WTC11 (cell line): ENCODE results near the gene OTOS. TPM values are rescaled to one million over a fixed set of nuclear protein-coding genes. Genes with fewer than 3 reads are reported as not detected.

Source experiments
- ATAC-seq: fragments of 200-7000 bp; cut with Tn5 transposase; 2 replicates; pipeline ENCODE4 v1.10.0; 2021; ENCODE audit warnings: mild to moderate bottlenecking, moderate library complexity
- CTCF ChIA-PET: fragments of 300-600 bp; sonication (Branson Sonifier 250); formaldehyde crosslinking; loops from one replicate; lab custom pipeline; 2021; ENCODE audit warnings: antibody characterized with exemption; lab: Charles Lee
- POLR2A ChIA-PET: fragments of 350-600 bp; sonication (Branson Sonifier 250); formaldehyde crosslinking; loops from one replicate; lab custom pipeline; 2021; ENCODE audit warnings: antibody characterized with exemption; lab: Charles Lee
- DNase-seq: peaks from one replicate; pipeline ENCODE4 v3.0.0; 2021; ENCODE audit warnings: low spot score
- H3K27ac Mint-ChIP-seq: 2 replicates; pipeline ENCODE4 v1.8.0; 2021; ENCODE audit warnings: mixed read lengths
- H3K27me3 Mint-ChIP-seq: 2 replicates; pipeline ENCODE4 v1.8.0; 2021; ENCODE audit warnings: low read depth, mild to moderate bottlenecking, moderate library complexity, mixed read lengths
- H3K36me3 Mint-ChIP-seq: 2 replicates; pipeline ENCODE4 v1.8.0; 2021; ENCODE audit warnings: mixed read lengths
- H3K4me1 Mint-ChIP-seq: 2 replicates; pipeline ENCODE4 v1.8.0; 2022; ENCODE audit warnings: mixed read lengths
- H3K4me3 Mint-ChIP-seq: 2 replicates; pipeline ENCODE4 v1.8.0; 2021; ENCODE audit warnings: mild to moderate bottlenecking, moderate library complexity, mixed read lengths
- H3K9me3 Mint-ChIP-seq: 2 replicates; pipeline ENCODE4 v1.8.0; 2021; ENCODE audit warnings: mixed read lengths
- ATF1 ChIP-seq: sonication (generic); formaldehyde crosslinking; IDR thresholded peaks from 2 replicates; pipeline ENCODE4 v1.8.1; 2023; ENCODE audit warnings: mild to moderate bottlenecking, moderate library complexity, missing genetic modification reagents
- ELF4 ChIP-seq: sonication (generic); formaldehyde crosslinking; IDR thresholded peaks from 2 replicates; pipeline ENCODE4 v1.8.1; 2022; ENCODE audit warnings: low read depth, mild to moderate bottlenecking, moderate library complexity, missing genetic modification reagents
- ETV6 ChIP-seq: sonication (generic); formaldehyde crosslinking; IDR thresholded peaks from 2 replicates; pipeline ENCODE4 v1.8.1; 2022; ENCODE audit warnings: mild to moderate bottlenecking, missing genetic modification reagents
- HMGA2 ChIP-seq: fragments of 250-450 bp; sonication (Bioruptor Pico); IDR thresholded peaks from 2 replicates; pipeline ENCODE4 v1.4.0; 2021; ENCODE audit warnings: mild to moderate bottlenecking, moderate library complexity
- HMGXB4 ChIP-seq: sonication (generic); formaldehyde crosslinking; IDR thresholded peaks from 2 replicates; pipeline ENCODE4 v1.8.1; 2023; ENCODE audit warnings: mild to moderate bottlenecking, moderate library complexity, missing genetic modification reagents
- IRF2 ChIP-seq: sonication (generic); formaldehyde crosslinking; IDR thresholded peaks from 2 replicates; pipeline ENCODE4 v1.8.0; 2022; ENCODE audit warnings: low read depth, missing genetic modification reagents, borderline replicate concordance
- JAZF1 ChIP-seq: fragments of 250-450 bp; sonication (Bioruptor Pico); IDR thresholded peaks from 2 replicates; pipeline ENCODE4 v1.9.0; 2021; ENCODE audit warnings: moderate library complexity, mild to moderate bottlenecking, inconsistent platforms
- JUN ChIP-seq: sonication (generic); formaldehyde crosslinking; IDR thresholded peaks from 2 replicates; pipeline ENCODE4 v1.8.0; 2023; ENCODE audit warnings: mild to moderate bottlenecking, missing genetic modification reagents
- MYBL2 ChIP-seq: sonication (generic); formaldehyde crosslinking; IDR thresholded peaks from 2 replicates; pipeline ENCODE4 v1.8.1; 2023; ENCODE audit warnings: mild to moderate bottlenecking, moderate library complexity, missing genetic modification reagents
- NFYB ChIP-seq: sonication (generic); formaldehyde crosslinking; conservative IDR thresholded peaks from 2 replicates; pipeline ENCODE4 v1.8.0; 2022; ENCODE audit warnings: low read depth, missing genetic modification reagents
- PRDM15 ChIP-seq: sonication (generic); formaldehyde crosslinking; IDR thresholded peaks from 2 replicates; pipeline ENCODE4 v1.8.0; 2022; ENCODE audit warnings: missing genetic modification reagents
- PREB ChIP-seq: sonication (generic); formaldehyde crosslinking; IDR thresholded peaks from 2 replicates; pipeline ENCODE4 v1.8.1; 2022; ENCODE audit warnings: mild to moderate bottlenecking, missing genetic modification reagents, moderate library complexity, borderline replicate concordance
- PRRX2 ChIP-seq: fragments of 250-450 bp; sonication (Bioruptor Pico); IDR thresholded peaks from 2 replicates; pipeline ENCODE4 v1.8.0; 2021; ENCODE audit warnings: mild to moderate bottlenecking
- SMAD3 ChIP-seq: sonication (generic); formaldehyde crosslinking; IDR thresholded peaks from 2 replicates; pipeline ENCODE4 v1.8.0; 2022; ENCODE audit warnings: missing genetic modification reagents, mild to moderate bottlenecking, borderline replicate concordance
- SOX15 ChIP-seq: fragments of 250-450 bp; sonication (Bioruptor Pico); IDR thresholded peaks from 2 replicates; pipeline ENCODE4 v1.9.0; 2021; ENCODE audit warnings: mild to moderate bottlenecking
- TCF7 ChIP-seq: sonication (generic); formaldehyde crosslinking; IDR thresholded peaks from 2 replicates; pipeline ENCODE4 v1.8.0; 2022; ENCODE audit warnings: mild to moderate bottlenecking, low read depth, missing genetic modification reagents, moderate library complexity
- TEAD4 ChIP-seq: sonication (generic); formaldehyde crosslinking; IDR thresholded peaks from 2 replicates; pipeline ENCODE4 v1.8.0; 2022; ENCODE audit warnings: mild to moderate bottlenecking, missing genetic modification reagents
- TP53 ChIP-seq: sonication (generic); formaldehyde crosslinking; IDR thresholded peaks from 2 replicates; pipeline ENCODE4 v1.8.1; 2023; ENCODE audit warnings: mild to moderate bottlenecking, missing genetic modification reagents
- ZBTB21 ChIP-seq: sonication (generic); formaldehyde crosslinking; IDR thresholded peaks from 2 replicates; pipeline ENCODE4 v1.8.1; 2023; ENCODE audit warnings: mild to moderate bottlenecking, missing genetic modification reagents, borderline replicate concordance
- ZBTB43 ChIP-seq: sonication (generic); formaldehyde crosslinking; IDR thresholded peaks from 2 replicates; pipeline ENCODE4 v1.8.1; 2023; ENCODE audit warnings: mild to moderate bottlenecking, missing genetic modification reagents
- ZNF138 ChIP-seq: sonication (generic); formaldehyde crosslinking; conservative IDR thresholded peaks from 2 replicates; pipeline ENCODE4 v1.8.1; 2022; ENCODE audit warnings: mild to moderate bottlenecking, moderate library complexity, missing genetic modification reagents
- ZNF281 ChIP-seq: sonication (generic); formaldehyde crosslinking; IDR thresholded peaks from 2 replicates; pipeline ENCODE4 v1.8.0; 2023; ENCODE audit warnings: mild to moderate bottlenecking, missing genetic modification reagents
- ZNF396 ChIP-seq: fragments of 250-450 bp; sonication (Bioruptor Pico); IDR thresholded peaks from 2 replicates; pipeline ENCODE4 v1.8.0; 2021; ENCODE audit warnings: mild to moderate bottlenecking, moderate library complexity, borderline replicate concordance
- ZNF416 ChIP-seq: fragments of 250-450 bp; sonication (Bioruptor Pico); IDR thresholded peaks from 2 replicates; pipeline ENCODE4 v1.9.0; 2021; ENCODE audit warnings: mild to moderate bottlenecking, inconsistent platforms
- ZNF423 ChIP-seq: fragments of 250-450 bp; sonication (Bioruptor Pico); IDR thresholded peaks from 2 replicates; pipeline ENCODE4 v2.1.2; 2022; ENCODE audit warnings: mild to moderate bottlenecking, moderate library complexity
- total RNA-seq: library from RNA; stranded (reverse); gene quantifications from 3 replicates; pipeline ENCODE4 v1.2.3, GENCODE V29; 2021

Gene OTOS
- total RNA-seq, 1 experiment from 2014 or later, result not detected

GRCh38 chr2:240140920-240141319, 462 bp upstream of the OTOS start:
- ATAC-seq (no peak), DNase-seq (no peak)
- POLR2A ChIA-PET, result no interaction called here
- no peak overlapping the region for H3K4me3 Mint-ChIP-seq
- peaks cover 9% of the 10 kb centered on the region for H3K27me3 Mint-ChIP-seq
- H3K9me3 Mint-ChIP-seq, result no peaks in the 10 kb centered on the region
- H3K27ac Mint-ChIP-seq, result no peak overlapping the region
- TF ChIP-seq ZNF416 (CRISPR knock-in tag) (no peak), PREB (no peak), ETV6 (CRISPR knock-in tag) (no peak), NFYB (CRISPR knock-in tag) (no peak), IRF2 (CRISPR knock-in tag) (no peak), ZBTB43 (CRISPR knock-in tag) (no peak), HMGXB4 (CRISPR knock-in tag) (no peak), MYBL2 (no peak), PRDM15 (CRISPR knock-in tag) (no peak), SMAD3 (no peak), TCF7 (CRISPR knock-in tag) (no peak), HMGA2 (CRISPR knock-in tag) (no peak), TEAD4 (CRISPR knock-in tag) (no peak), ELF4 (CRISPR knock-in tag) (no peak), ZNF138 (CRISPR knock-in tag) (no peak), JAZF1 (CRISPR knock-in tag) (no peak), ZNF396 (CRISPR knock-in tag) (no peak)
- TF ChIP-seq, all 79 proteins: peak for 0
- peaks cover 26% of the 10 kb centered on the region for H3K4me1 Mint-ChIP-seq
- H3K36me3 Mint-ChIP-seq, result no peaks in the 10 kb centered on the region
- CTCF ChIA-PET, result interaction anchor here (3.8 kb wide), 1 partner anchor 80 kb away, joined by 51 read pairs; no protein-coding TSS in a partner anchor

- ATAC-seq, result peak; percentile 27
- Mint-ChIP-seq H3K36me3 (no peaks in the 10 kb centered on the region), H3K27me3 (peaks cover 9% of the 10 kb centered on the region), H3K4me3 (no peak overlapping the region), H3K9me3 (no peaks in the 10 kb centered on the region), H3K27ac (no peak overlapping the region), H3K4me1 (peaks cover 34% of the 10 kb centered on the region)
- CTCF ChIA-PET, result interaction anchor here (0.8 to 3.8 kb wide), 8 partner anchors 10 to 126 kb away, joined by 3 to 51 read pairs (median 3); no protein-coding TSS in a partner anchor
- POLR2A ChIA-PET, result no interaction called here
- DNase-seq, result no peak
- no peak for TF ChIP-seq ZBTB21 (CRISPR knock-in tag)
- TF ChIP-seq ZNF423 (CRISPR knock-in tag), result 0 out of 2 replicates have a peak, but pooled peaks have one; percentile 11
- TF ChIP-seq TP53, result no peak
- no peak for TF ChIP-seq ZNF281 (CRISPR knock-in tag)
- TF ChIP-seq JUN, result no peak
- no peak for TF ChIP-seq PRRX2 (CRISPR knock-in tag)
- TF ChIP-seq HMGA2 (CRISPR knock-in tag), result no peak
- no peak for TF ChIP-seq SOX15 (CRISPR knock-in tag)
- no peak for TF ChIP-seq ATF1 (CRISPR knock-in tag)
- no peak for TF ChIP-seq ZBTB43 (CRISPR knock-in tag)
Observed at GRCh38 chr2:240139666-240140393, 628 bp downstream of the OTOS start.
